Measurements from ENCODE around the gene ORAI3.

Gene ORAI3

GRCh38 chr16:30992276-30992780 is 43.5 kb downstream of the ORAI3 start:
- no peak for DNase-seq (ENCODE audit: low read depth in 2 of 2)

GRCh38 chr16:30992931-30993816 is 44.3 kb downstream of the ORAI3 start:
- no peak for DNase-seq (ENCODE audit: low read depth in 2 of 2)

DNA sequence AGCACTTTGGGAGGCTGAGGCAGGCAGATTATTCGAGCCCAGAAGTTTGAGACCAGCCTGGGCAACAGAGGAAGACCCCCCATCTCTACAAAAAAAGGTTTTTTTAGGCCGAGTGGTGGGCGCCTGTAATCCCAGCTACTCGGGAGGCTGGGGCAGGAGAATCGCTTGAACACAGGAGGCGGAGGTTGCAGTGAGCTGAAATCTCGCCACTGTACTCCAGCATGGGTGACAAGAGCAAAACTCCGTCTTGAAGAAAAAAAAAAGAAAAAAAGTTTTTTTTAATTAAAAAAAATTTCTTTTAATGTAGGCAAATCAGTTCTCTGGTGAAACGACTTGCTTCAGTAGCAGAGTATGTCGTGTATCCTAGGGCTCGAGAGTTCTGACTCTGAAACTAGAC is 47.1 kb downstream of the ORAI3 start:
- DNase-seq (ENCODE audit: low read depth in 2 of 2), result no peak

DNA sequence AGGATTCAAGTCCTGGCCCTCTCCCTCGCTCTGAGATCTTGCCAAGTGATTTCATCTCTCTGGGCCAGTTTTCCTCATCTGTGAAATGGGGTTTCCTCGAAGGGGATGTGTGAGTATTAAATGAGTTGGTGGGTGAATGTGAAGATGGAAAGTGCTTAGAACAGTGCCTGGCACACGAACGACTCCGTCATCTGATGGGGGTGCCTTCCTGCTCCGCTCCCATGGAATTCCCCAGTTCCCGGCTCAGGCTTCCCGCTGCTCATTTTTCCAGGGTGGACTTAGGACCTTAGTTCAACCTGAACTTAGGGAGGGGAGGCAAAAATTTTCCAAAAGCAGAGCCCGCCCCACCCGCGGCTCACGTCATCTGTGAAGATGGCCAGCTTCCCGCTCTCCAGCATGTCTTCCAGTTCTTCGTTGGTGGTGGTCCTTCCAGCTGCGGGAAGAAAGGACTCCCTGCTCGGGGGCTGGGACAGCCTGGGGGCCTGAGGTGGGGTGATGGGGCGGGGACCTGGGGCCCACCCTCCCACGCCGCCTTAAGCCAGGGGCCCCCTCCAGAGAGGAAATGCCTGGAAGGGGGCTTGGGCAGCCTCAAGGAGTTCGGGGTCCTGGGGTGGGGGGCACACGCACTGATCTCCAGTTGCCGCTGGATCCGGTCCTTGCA is 47.6 kb downstream of the ORAI3 start:
- DNase-seq (ENCODE audit: low read depth in 2 of 2), result no peak

DNA sequence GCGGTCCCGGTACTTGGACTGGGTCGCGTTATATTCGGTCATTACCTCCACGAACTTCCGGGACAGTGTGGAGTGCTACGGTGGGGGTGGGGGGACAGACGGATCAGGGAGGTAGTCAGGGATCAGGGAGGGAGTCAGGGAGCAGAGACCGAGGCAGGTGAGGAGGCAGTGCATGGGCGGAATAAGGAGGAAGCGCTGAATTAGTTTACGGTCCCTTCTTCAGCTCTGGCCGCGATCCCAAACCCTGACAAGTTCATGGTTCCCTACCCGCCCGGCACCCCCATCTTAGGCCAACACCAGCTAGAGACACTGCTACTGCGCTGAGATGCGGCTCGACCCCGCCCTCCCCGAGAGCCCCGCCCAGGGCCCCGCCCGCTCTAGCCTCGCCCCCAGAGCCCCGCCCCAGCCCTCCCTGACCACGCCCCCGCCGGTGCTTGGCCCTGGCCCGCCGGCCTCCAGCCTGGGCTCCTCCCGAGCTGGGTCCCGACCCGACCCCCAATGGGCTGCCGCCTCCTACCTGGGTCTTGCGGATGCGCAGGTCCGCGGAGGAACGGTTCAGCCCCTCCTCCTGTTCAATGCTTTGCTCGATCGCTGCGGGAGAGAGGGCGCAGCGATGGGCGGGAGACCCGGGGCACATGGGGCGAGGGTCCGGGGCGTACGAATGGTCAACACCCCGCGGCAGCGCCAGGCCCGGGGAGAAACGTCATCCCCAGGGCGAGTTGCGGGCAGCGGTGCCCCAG is 48.3 kb downstream of the ORAI3 start:
- DNase-seq (ENCODE audit: low read depth in 2 of 2), result peak; percentile 82 to 86

- DNase-seq (ENCODE audit: low read depth in 2 of 2), result no peak
These were observed 49.1 kb downstream of the ORAI3 start for GRCh38 chr16:30997725-30998711.

DNA sequence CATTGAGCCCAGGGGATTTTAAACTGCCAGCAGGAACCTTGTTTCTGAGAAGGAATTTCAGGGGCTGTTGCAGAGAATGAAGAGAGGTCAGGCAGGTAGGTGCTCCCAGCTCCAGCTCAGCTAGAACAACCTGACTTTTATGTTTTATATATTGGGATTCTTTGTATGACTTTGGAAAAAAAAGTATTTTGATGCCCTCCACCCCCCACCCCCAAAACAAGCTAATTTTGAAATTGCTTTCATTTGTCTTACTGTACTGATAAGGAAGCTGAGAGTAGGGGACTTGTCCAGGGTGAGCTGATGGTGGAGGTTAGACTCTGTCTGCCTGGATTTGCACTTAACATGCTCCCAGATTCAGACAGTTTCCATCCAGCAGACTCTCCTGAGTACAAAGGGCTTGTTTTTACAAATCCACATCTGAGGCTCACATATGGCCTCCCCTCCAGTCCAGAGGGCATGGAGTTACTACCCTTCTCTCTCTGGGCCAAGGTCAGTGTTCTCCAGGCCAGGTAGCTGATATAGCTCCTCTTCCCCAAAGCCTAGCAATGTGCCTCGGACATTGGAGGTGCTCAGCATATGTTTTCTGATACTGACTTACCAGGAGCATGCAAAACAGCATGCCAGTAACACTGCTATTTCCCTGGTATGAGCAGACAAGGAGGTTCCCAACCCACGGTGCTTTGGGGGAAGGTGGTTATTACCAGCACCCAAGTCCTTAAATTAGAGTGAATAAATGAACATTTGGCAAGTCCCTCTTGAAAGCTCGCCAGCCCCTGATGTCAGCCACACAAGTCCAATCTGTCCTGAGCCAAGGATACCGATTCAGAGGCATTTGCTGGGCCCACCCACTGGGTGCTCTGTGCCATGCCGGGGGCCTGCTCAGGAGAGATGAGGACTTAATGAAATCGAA is 50.2 kb downstream of the ORAI3 start:
- DNase-seq (ENCODE audit: low read depth in 2 of 2), result no peak

GRCh38 chr16:31000671-31001382 is 52.0 kb downstream of the ORAI3 start:
- no peak for DNase-seq (ENCODE audit: low read depth in 2 of 2)

DNA sequence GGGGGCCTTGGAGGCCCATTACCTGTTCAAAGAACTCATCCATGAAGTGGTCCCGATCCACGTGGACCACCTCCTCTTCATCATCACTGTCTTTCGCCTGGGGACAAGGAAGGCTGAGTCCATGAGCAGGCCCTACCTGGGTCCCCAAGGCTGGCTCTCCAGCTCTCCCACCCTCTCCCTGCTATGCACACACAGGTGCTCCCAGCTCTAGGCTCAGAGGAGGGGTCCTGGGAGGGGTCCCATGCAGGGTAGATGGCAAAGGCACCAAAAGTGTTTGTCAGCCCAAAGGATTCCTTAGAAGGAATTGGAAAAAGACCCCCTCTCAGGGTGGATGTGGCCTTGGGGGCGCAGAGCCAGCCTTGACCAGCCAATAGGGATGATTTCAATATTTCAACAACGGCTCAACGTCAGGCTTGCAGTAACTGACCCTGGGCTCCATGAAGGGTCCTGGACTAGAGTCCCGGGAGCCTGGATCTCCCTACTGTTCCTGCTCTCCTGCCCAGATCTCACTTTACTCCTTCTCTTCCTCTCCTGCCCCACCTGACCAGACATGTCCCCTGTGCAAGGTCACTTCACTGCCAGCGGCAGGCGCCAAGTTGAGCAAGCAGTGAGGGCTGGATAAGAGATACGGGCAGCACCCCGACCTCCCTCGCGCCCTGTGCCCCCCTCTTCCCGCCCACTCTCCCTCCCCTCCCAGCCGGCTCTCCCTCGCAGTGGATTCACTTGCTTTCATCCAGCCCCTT is 52.8 kb downstream of the ORAI3 start:
- no peak for DNase-seq (ENCODE audit: low read depth in 2 of 2)

GRCh38 chr16:31002250-31002700 is 53.4 kb downstream of the ORAI3 start:
- no peak for DNase-seq (ENCODE audit: low read depth in 2 of 2)

- DNase-seq (ENCODE audit: low read depth in 2 of 2), result no peak
These were observed 54.0 kb downstream of the ORAI3 start for GRCh38 chr16:31002862-31003341.

GRCh38 chr16:31003744-31004143 is 54.9 kb downstream of the ORAI3 start:
- no peak for DNase-seq (ENCODE audit: low read depth in 2 of 2)
